AG10803 (cell line): ENCODE measurements around the gene ASXL3.
A peak's percentile ranks its signal among the peaks of the same experiment; 100 is the strongest.

Source experiments
- DNase-seq: peaks from one replicate; pipeline ENCODE4 v3.0.0; 2010; ENCODE audit warnings: low read depth
- H3K4me3 ChIP-seq: 2 replicates; pipeline ENCODE4 v1.5.1; 2011; ENCODE audit warnings: mild to moderate bottlenecking, low read length, control low read depth
- CTCF ChIP-seq: conservative IDR thresholded peaks from 2 replicates; pipeline ENCODE4 v1.5.1; 2011; ENCODE audit warnings: mild to moderate bottlenecking, low read length, control low read depth, inconsistent platforms

Gene ASXL3

GRCh38 chr18:33575451-33575850 lies 2.6 kb upstream of the ASXL3 start:
- no peak overlapping the region for H3K4me3 ChIP-seq
- no peak for DNase-seq
- TF ChIP-seq CTCF: no peak

GRCh38 chr18:33576999-33577646 lies 896 bp upstream of the ASXL3 start:
- no peak for DNase-seq
- TF ChIP-seq CTCF: no peak
- H3K4me3 ChIP-seq: no peak overlapping the region

GRCh38 chr18:33578518-33579348 lies 714 bp downstream of the ASXL3 start:
- DNase-seq: no peak
- TF ChIP-seq CTCF: no peak

GRCh38 chr18:33579349-33580215 lies 1.6 kb downstream of the ASXL3 start:
- H3K4me3 ChIP-seq: no peak overlapping the region
- no peak for TF ChIP-seq CTCF
- DNase-seq: no peak

More at GRCh38 chr18:33578518-33579348, 714 bp downstream of the ASXL3 start:
- peak overlapping the region; percentile 37; the same call in 1 of the 2 replicates for H3K4me3 ChIP-seq

GRCh38 chr18:33580546-33580945 lies 2.5 kb downstream of the ASXL3 start:
- H3K4me3 ChIP-seq: no peak overlapping the region
- TF ChIP-seq CTCF: no peak
- DNase-seq: no peak

- H3K4me3 ChIP-seq: no peak overlapping the region
- TF ChIP-seq CTCF: no peak
- DNase-seq: no peak
Observed at GRCh38 chr18:33581856-33582255, 3.8 kb downstream of the ASXL3 start.
